Measurements from ENCODE around the gene ZNF785. TPM values are rescaled to one million over a fixed set of nuclear protein-coding genes. Genes with fewer than 3 reads are reported as not detected.
"Not testable (repeated sequence)": the region's sequence is repeated elsewhere in the genome, so short reads cannot be mapped to it uniquely, and the experiment has no call there.

ZNF785 gene
- total RNA-seq (2014; rRNA removed; shearing (Covaris generic)), result 2.8 and 8.5 TPM in 2 replicates

- Histone ChIP-seq H3K4me3 (ENCODE audit: insufficient read depth, low read depth, low read length) (peak within 1 kb of the TSS; percentile 95), H3K27me3 (ENCODE audit: control insufficient read depth, insufficient read depth, low read length) (no peaks in the 10 kb centered on the region), H3K36me3 (replicated peaks; ENCODE audit: control insufficient read depth, insufficient read depth, low read length) (peaks cover 7% of the 10 kb centered on the region)
- DNase-seq, result peak; percentile 99
Measured at GRCh38 chr16:30585400-30586191, at the start of gene ZNF785. Gene ZNF785 (minus strand): TSS chr16:30585697. CDS start chr16:30585611, 86 bp downstream.

- Histone ChIP-seq H3K4me3 (ENCODE audit: insufficient read depth, low read depth, low read length) (peak overlapping the region; percentile 32), H3K36me3 (replicated peaks; ENCODE audit: control insufficient read depth, insufficient read depth, low read length) (no peaks in the 10 kb centered on the region), H3K27me3 (ENCODE audit: control insufficient read depth, insufficient read depth, low read length) (no peaks in the 10 kb centered on the region)
- peak; percentile 15 for DNase-seq
Measured at GRCh38 chr16:30633526-30633925, 48.0 kb upstream of the ZNF785 start.

DNA sequence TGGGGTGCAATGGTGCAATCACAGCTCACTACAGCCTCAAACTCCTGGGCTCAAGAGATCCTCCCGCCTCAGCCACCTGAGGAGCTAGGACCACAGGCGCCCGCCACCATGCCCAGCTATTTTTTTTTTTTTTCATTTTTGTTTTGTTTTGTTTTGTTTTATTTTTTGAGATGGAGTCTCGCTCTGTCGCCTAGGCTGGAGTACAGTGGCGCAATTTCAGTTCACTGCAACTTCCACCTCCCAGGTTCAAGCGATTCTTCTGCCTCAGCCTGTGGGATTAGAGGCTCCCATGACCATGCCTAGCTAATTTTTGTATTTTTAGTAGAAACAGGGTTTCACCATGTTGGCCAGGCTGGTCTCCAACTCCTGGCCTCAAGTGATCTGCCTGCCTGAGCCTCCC, 47.0 kb upstream of the ZNF785 start:
- H3K27me3 ChIP-seq (ENCODE audit: control insufficient read depth, insufficient read depth, low read length); DNase-seq; H3K36me3 ChIP-seq (replicated peaks; ENCODE audit: control insufficient read depth, insufficient read depth, low read length); H3K4me3 ChIP-seq (ENCODE audit: insufficient read depth, low read depth, low read length): not testable (repeated sequence)

GRCh38 chr16:30628628-30629540, 43.4 kb upstream of the ZNF785 start:
- Histone ChIP-seq H3K4me3 (ENCODE audit: insufficient read depth, low read depth, low read length) (no peak overlapping the region), H3K27me3 (ENCODE audit: control insufficient read depth, insufficient read depth, low read length) (no peaks in the 10 kb centered on the region), H3K36me3 (replicated peaks; ENCODE audit: control insufficient read depth, insufficient read depth, low read length) (no peaks in the 10 kb centered on the region)
- peak; percentile 80 for DNase-seq

DNA sequence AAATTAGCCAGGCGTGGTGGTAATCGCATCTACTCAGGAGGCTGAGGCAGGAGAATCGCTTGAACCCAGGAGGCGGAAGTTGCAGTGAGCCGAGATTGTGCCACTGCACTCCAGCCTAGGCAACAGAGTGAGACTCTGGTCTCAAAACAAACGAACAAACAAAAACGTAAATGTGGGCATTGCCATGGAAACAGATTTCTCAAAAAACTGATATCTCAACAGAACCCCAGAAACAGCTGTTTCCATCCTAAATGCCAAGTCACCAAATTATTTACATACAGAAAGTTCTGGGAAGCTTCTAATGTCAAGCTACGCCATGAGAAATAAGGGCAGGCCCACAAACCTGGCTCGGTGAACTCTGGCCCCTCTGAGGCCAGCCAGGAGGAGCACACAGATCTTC, 40.7 kb upstream of the ZNF785 start:
- H3K4me3 ChIP-seq (ENCODE audit: insufficient read depth, low read depth, low read length), result no peak overlapping the region
- DNase-seq, result no peak
- H3K27me3 ChIP-seq (ENCODE audit: control insufficient read depth, insufficient read depth, low read length), result no peaks in the 10 kb centered on the region; the same call in 1 of the 2 replicates
- H3K36me3 ChIP-seq (replicated peaks; ENCODE audit: control insufficient read depth, insufficient read depth, low read length), result no peaks in the 10 kb centered on the region

GRCh38 chr16:30623536-30624283, 38.2 kb upstream of the ZNF785 start:
- Histone ChIP-seq H3K4me3 (ENCODE audit: insufficient read depth, low read depth, low read length) (no peak overlapping the region), H3K27me3 (ENCODE audit: control insufficient read depth, insufficient read depth, low read length) (no peaks in the 10 kb centered on the region; the same call in 1 of the 2 replicates), H3K36me3 (replicated peaks; ENCODE audit: control insufficient read depth, insufficient read depth, low read length) (no peaks in the 10 kb centered on the region)
- DNase-seq, result no peak

DNA sequence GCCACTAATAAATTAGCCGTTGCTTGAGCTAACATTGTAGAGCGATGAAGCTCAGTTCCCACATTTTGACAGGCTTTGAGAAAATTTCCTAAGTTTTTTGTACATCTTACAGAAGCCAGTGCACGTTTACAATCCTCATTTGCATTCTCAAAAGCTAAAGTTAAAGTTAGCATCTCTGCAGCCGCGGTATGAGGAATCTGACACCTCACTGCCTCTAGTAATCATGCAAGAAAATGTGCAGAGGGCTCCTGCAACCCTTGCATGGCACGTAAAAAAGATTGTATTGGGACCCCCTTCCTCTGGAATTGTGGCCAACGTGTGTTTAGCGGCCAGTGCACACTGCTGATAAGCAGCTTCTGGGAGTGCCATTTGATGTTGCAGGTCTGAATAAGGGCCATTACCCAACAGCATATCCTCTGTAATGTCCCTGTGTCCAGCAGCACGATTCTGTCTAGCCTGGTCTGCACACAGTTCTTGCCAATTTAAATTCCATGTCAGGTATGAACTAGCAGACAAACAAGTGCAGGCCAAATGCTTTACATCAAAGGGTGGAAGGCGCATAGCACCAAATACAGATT, 37.0 kb upstream of the ZNF785 start:
- Histone ChIP-seq H3K4me3 (ENCODE audit: insufficient read depth, low read depth, low read length) (no peak overlapping the region), H3K27me3 (ENCODE audit: control insufficient read depth, insufficient read depth, low read length) (no peaks in the 10 kb centered on the region; the same call in 1 of the 2 replicates), H3K36me3 (replicated peaks; ENCODE audit: control insufficient read depth, insufficient read depth, low read length) (no peaks in the 10 kb centered on the region)
- DNase-seq, result no peak

DNA sequence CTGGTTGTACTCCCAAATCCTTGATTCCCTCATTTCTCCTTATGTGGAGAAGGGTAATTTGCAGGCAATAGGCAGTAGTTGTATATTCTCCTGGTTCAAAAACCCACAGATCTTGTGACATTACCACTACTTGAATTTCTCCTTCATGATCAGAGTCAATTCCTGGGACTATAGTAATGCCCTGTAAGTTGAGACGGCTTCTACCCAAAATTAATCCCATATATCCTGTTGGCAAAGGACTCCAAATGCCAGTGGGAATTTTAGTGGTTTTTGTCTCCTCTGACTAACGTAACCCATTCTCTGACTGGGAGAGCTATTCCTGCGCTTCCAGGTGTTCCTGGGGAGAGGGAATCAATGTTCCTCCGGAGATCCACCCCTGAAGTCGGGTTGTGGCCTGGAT, 36.3 kb upstream of the ZNF785 start:
- Histone ChIP-seq H3K4me3 (ENCODE audit: insufficient read depth, low read depth, low read length) (no peak overlapping the region), H3K36me3 (replicated peaks; ENCODE audit: control insufficient read depth, insufficient read depth, low read length) (no peaks in the 10 kb centered on the region), H3K27me3 (ENCODE audit: control insufficient read depth, insufficient read depth, low read length) (no peaks in the 10 kb centered on the region; the same call in 1 of the 2 replicates)
- no peak for DNase-seq

DNA sequence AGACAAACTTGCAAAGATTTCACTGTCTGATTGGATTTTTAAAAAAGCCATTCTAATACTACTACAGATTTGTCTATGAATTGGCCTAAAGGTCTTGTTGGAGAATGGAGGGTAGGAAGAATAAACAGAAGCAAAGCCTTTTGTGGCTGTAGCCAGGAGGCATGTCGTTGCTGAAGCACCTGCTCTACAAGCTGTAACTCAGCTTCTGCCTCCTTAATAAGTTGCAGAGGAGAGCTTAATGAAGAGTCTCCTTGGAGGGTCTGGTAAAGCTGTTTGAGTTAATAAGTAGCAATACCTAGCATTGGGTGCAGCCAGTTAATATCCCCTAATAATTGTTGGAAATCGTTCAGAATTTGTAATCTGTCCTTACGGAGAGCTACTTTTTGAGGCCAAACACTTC, 34.7 kb upstream of the ZNF785 start:
- no peak for DNase-seq
- no peaks in the 10 kb centered on the region; the same call in 1 of the 2 replicates for H3K27me3 ChIP-seq (ENCODE audit: control insufficient read depth, insufficient read depth, low read length)
- H3K4me3 ChIP-seq (ENCODE audit: insufficient read depth, low read depth, low read length), result no peak overlapping the region
- no peaks in the 10 kb centered on the region for H3K36me3 ChIP-seq (replicated peaks; ENCODE audit: control insufficient read depth, insufficient read depth, low read length)

DNA sequence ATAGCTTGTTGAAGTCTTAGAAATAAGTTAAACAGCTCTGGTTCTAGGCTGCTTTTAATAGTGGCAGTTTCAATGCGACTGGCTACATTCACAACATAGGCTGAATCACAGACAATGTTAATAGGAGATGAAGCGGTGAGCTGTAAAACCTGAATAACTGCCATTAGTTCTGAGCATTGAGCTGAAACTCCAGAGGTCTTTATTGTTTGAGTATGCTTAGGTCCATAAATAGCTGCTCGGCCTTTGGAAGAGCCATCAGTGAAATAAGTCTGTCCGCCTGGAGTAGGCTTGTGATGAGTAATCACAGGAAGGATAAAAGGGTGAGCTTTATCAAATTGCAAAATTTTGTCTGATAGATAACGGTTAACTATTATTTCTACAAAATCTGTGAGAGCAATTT, 34.1 kb upstream of the ZNF785 start:
- no peak for DNase-seq
- no peak overlapping the region for H3K4me3 ChIP-seq (ENCODE audit: insufficient read depth, low read depth, low read length)
- H3K27me3 ChIP-seq (ENCODE audit: control insufficient read depth, insufficient read depth, low read length), result no peaks in the 10 kb centered on the region; the same call in 1 of the 2 replicates
- H3K36me3 ChIP-seq (replicated peaks; ENCODE audit: control insufficient read depth, insufficient read depth, low read length), result no peaks in the 10 kb centered on the region

DNA sequence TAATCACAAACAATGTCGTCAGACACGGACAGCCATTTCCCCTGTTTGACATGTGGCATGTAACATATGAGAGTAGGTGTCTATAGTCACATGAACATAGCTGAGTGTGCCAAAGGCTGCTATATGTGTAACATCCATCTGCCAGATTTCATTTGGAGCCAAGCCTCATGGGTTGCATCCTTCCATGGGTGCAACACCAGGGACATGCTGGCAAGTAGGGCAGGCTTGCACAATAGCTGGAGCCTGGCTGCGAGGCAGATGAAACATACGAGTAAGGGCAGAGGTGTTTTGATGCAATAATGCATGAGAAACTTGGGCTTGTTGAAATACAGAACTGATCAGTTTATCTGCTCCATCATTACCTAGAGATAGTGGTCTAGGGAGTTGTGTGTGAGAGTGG, 33.7 kb upstream of the ZNF785 start:
- Histone ChIP-seq H3K36me3 (replicated peaks; ENCODE audit: control insufficient read depth, insufficient read depth, low read length) (no peaks in the 10 kb centered on the region), H3K4me3 (ENCODE audit: insufficient read depth, low read depth, low read length) (no peak overlapping the region), H3K27me3 (ENCODE audit: control insufficient read depth, insufficient read depth, low read length) (no peaks in the 10 kb centered on the region; the same call in 1 of the 2 replicates)
- DNase-seq, result no peak

GRCh38 chr16:30615358-30616091, 30.0 kb upstream of the ZNF785 start:
- peak; percentile 90 for DNase-seq
- Histone ChIP-seq H3K27me3 (ENCODE audit: control insufficient read depth, insufficient read depth, low read length) (no peaks in the 10 kb centered on the region), H3K36me3 (replicated peaks; ENCODE audit: control insufficient read depth, insufficient read depth, low read length) (no peaks in the 10 kb centered on the region), H3K4me3 (ENCODE audit: insufficient read depth, low read depth, low read length) (no peak overlapping the region)

- Histone ChIP-seq H3K4me3 (ENCODE audit: insufficient read depth, low read depth, low read length) (peak within 1 kb of the TSS; percentile 88), H3K27me3 (ENCODE audit: control insufficient read depth, insufficient read depth, low read length) (no peaks in the 10 kb centered on the region), H3K36me3 (replicated peaks; ENCODE audit: control insufficient read depth, insufficient read depth, low read length) (peaks cover 1% of the 10 kb centered on the region)
- DNase-seq, result peak; percentile 97
Measured at GRCh38 chr16:30609926-30610839, 24.7 kb upstream of the ZNF785 start, which contains the start of gene ZNF689. Gene ZNF689 (minus strand): TSS chr16:30610389. CDS start chr16:30610041, 348 bp downstream.

All from H7 (cell line).